Measurements from ENCODE around the gene GTF2A1L.
"Not testable (repeated sequence)": the region's sequence is repeated elsewhere in the genome, so short reads cannot be mapped to it uniquely, and the experiment has no call there.

GTF2A1L gene

DNA sequence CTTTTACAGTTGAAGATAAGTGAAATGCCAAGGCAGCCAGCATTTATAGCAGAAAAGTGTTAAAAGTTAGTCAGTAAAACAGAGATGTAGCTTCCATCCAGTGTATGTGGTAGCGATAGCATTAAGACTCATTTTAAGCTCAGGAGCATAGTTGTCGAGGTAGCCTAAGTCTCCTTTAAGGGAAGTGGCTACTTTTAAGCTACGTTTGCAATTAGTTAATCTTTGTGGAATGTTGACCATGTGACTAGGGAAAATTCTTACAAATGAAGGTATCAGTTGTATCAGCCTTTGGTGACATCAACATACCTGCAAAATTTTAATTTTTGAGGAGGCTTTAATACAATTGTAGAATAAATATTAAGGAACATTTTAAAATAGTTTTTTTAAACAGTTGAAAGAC lies 76.0 kb downstream of the GTF2A1L start:
- no peak overlapping the region for H3K4me3 ChIP-seq
- H3K27ac ChIP-seq = no peak overlapping the region

- Histone ChIP-seq H3K4me3 (no peak overlapping the region), H3K27ac (no peak overlapping the region)
Measured at GRCh38 chr2:48694149-48694548, 76.5 kb downstream of the GTF2A1L start.

GRCh38 chr2:48695991-48696390 lies 78.3 kb downstream of the GTF2A1L start:
- Histone ChIP-seq H3K27ac (no peak overlapping the region), H3K4me3 (no peak overlapping the region)

DNA sequence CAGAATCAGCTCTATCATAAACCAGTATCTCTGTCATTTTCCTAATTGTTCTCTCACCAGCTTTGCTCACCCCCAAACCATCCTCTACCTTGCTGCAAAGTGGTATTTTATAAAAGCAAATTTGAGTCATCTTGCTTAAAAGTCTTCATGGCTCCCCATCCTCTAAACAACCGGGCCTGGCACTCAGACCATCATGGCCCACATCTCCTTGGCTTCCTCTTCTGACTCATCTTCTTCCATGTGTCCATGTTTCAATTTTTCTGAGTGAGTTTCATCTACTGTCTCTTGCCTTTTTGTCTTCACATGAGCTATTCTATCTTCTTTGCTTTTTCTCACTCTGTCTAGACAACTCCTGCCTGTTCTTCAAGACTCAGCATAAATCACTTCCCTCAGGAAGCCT lies 79.2 kb downstream of the GTF2A1L start:
- H3K27ac ChIP-seq = no peak overlapping the region
- no peak overlapping the region for H3K4me3 ChIP-seq

DNA sequence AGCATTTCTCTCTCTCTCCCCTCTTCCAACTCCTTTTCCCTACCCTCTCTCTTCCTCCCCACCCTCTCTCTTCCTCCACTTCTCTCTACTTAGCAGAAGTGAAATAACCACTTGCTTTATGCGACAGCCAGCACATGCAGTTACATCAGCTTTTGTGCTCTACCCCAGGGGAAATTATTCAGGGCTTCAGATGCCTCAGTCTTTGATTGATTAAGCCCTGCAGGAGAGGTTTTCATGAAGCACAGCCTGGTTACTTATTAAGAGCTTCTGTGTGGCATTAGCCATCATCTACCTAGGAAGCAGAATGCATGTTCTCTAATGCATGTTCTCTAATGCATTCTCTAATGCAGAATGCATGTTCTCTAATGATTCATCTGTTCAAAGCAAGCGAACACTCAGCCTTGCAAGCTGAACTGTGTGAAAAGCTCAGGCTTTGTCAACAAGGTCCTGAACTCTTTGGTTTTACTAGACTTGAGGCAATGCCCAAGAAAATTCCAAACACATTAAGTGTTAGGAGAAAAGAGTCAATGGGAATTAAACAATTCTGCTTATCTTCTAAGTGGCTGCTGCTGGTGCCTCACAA lies 81.8 kb downstream of the GTF2A1L start:
- Histone ChIP-seq H3K27ac (no peak overlapping the region), H3K4me3 (no peak overlapping the region)

- not testable (repeated sequence) for H3K27ac ChIP-seq, H3K4me3 ChIP-seq
Measured at GRCh38 chr2:48703621-48704020, 86.0 kb downstream of the GTF2A1L start.

GRCh38 chr2:48707466-48707865 lies 89.8 kb downstream of the GTF2A1L start:
- Histone ChIP-seq H3K27ac (no peak overlapping the region), H3K4me3 (no peak overlapping the region)

DNA sequence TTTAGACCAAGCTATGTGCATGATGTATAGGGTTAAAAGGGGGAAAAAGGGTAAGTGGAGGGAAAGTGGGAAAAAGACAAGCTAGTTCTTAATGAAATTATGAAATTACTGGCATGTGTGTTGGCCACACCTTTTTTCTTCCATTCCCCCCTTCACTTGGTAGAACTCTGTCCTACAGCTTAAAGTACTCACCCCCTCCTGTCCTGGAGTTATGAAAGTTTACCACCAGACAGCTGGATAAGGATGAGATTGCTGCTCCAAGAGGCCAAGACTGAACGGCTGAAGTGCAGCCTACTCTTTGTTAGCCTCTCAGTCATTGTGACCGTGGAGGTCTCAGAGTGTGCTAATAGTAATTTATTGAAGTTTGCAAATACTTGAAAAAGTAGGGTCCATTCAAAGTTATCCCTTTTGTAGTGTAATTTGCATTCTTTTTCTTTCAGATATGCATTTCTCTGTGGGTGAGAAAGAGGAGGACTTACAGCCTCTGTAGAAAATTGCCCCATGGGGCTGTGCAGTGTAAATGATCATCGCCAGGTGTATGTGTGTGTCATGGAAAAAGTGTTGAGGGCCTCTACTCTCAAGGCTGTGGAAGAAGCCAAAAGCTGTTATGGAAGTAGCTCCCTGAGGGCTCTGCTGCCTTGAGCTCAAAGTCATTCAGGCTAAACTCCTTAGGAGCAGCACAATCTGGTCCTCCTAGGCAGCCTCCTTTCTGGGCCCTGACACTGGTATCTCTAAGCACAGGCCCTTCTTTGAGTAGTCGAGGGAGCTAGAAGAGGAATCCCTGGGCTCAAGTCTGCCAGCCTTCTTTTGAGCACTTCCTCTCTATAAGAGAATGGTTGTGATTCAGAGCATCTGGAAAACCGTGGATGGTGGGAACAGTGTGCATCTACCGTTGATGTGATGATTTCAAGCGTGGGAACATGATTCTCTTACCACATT lies 91.7 kb downstream of the GTF2A1L start:
- H3K27ac ChIP-seq = no peak overlapping the region
- H3K4me3 ChIP-seq = no peak overlapping the region

- no peak overlapping the region for H3K4me3 ChIP-seq
Measured at GRCh38 chr2:48711343-48711742, 93.7 kb downstream of the GTF2A1L start.

GRCh38 chr2:48712151-48712550 lies 94.5 kb downstream of the GTF2A1L start:
- no peak overlapping the region for H3K4me3 ChIP-seq
- no peak overlapping the region for H3K27ac ChIP-seq

More at GRCh38 chr2:48711343-48711742, 93.7 kb downstream of the GTF2A1L start:
- no peak overlapping the region for H3K27ac ChIP-seq

GRCh38 chr2:48713647-48714046 lies 96.0 kb downstream of the GTF2A1L start:
- Histone ChIP-seq H3K27ac (no peak overlapping the region), H3K4me3 (no peak overlapping the region)

- no peak overlapping the region for H3K4me3 ChIP-seq
- H3K27ac ChIP-seq = no peak overlapping the region
Measured at GRCh38 chr2:48714245-48714644, 96.6 kb downstream of the GTF2A1L start.

- no peak overlapping the region for H3K27ac ChIP-seq
- no peak overlapping the region for H3K4me3 ChIP-seq
Measured at GRCh38 chr2:48715042-48715899, 97.6 kb downstream of the GTF2A1L start.

DNA sequence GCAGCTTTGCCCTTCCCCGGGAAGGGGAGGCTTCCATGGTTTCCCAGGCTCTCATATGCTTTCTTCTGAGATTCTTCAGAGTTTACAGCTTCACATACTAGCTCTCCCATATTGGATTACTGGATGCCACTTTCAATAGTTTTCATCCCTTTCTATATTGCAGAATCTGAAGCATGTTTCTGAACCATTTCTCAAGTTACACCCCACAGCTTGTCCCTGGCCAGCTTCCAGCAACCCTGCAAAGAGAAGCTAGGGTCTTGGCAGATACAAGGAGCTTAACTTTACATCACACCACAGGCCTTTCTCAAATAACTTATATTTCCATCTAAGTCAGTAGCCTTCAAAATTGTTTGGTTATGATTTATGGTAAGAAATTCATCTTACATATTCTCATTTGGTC lies 98.3 kb downstream of the GTF2A1L start:
- Histone ChIP-seq H3K27ac (no peak overlapping the region), H3K4me3 (no peak overlapping the region)

DNA sequence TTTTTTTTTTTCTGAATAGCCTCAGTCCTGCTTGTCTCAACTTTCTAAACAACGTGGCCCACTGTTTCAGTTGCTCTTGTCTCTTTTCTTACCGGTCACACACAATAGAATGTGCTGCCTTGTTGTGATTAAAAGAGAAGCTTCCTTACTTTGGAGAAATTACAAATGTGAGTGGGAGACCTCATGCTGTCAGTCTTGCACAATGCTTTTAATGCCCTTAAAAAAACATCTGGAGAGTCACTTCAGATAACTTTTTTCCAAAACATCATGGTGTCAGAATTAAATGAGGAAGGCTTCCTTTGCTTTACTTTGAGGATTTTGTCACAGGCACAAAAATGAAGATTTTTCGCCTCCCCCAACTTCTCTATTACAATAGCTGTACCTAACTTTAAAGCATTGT lies 100.2 kb downstream of the GTF2A1L start:
- no peak overlapping the region for H3K27ac ChIP-seq
- H3K4me3 ChIP-seq = no peak overlapping the region

DNA sequence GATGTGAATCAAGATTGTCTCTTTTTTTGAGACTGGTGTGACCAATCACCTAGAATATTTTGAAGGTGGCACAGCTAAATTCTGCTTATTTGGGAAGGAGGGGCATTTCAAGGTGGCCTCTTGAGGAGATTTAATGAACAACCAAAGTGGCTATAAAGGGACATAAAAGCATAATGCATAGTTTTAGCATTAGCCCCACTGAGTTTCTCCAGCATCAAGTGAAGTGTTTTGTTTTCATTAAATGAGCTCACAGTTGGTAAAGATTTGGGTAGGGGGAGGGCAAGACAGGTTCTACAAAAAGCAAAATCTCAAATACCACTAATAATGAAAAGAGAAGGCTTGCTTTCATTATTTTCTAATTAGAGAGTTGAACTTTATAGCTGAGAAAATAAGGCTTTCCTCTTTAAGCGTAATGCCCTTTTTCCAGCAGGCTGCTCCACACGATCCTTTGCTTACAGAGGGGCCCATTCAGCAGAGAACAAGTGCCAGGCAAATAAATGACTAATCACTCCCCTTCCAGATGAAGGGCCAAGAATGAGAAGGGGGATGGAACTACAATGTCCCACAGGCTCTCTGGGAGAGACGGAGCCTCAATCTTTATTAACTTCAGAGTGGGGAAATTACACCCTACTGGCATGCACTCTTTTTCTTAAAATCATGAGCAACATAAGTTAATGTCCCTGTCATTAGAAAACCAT lies 102.0 kb downstream of the GTF2A1L start:
- Histone ChIP-seq H3K27ac (no peak overlapping the region), H3K4me3 (no peak overlapping the region)

DNA sequence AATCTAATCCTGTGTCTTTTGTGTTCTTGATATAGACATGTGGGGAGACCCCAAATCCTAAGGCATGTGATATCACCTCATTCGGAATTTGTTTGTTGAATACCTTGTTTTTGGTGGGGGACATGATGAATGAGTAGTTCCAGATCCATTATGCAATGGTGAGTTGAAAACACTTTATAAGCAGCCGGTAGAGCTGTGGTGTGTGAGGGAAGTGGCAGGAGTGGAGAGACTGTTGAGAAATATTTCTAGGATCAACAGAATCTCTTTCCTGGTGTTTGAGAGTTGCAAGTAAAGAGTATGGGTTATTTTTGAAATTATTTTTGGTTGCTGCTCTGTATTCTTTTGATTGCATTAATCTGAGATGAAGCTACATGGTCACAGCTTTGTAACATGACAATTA lies 103.5 kb downstream of the GTF2A1L start:
- H3K27ac ChIP-seq = no peak overlapping the region
- H3K4me3 ChIP-seq = no peak overlapping the region

DNA sequence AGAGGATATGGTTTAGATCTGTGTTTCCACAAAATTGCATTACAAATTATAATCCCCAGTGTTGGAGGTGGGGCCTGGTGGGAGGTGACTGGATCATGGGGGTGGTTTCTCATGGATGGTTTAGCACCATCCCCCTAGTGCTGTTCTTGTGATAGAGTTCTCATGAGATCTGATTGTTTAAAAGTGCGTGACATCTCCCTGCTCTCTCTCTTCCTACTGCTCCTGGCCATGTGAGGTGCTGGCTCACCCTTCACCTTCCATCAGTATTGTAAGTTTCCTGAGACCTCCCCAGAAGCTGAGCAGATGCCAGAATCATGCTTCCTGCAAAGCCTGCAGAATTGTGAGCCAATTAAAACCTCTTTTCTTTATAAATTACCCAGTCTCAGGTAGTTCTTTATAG lies 104.7 kb downstream of the GTF2A1L start:
- H3K4me3 ChIP-seq = no peak overlapping the region
- peak overlapping the region in 1 of 21 experiments; percentile 39 for H3K27ac ChIP-seq

DNA sequence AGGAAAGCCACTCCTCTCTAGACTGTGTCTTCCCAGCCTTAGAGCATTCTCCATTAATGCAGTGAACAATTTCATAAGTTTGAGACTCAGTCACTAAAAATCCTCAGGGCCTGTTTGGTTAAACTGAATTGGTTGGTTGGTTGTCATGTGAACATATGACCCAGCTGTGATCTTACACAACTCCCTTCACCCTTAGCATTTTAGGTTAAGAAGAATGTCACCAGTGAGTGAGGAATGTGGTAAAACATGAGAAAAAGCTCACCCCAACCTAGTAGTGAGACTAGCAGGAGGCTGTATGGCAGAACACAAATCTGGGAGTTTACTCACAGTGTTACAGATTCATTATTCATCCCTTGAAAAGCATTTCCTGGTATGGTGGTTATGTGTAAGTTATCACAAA lies 105.5 kb downstream of the GTF2A1L start:
- no peak overlapping the region for H3K4me3 ChIP-seq
- H3K27ac ChIP-seq = peak overlapping the region in 1 of 21 experiments; percentile 39

DNA sequence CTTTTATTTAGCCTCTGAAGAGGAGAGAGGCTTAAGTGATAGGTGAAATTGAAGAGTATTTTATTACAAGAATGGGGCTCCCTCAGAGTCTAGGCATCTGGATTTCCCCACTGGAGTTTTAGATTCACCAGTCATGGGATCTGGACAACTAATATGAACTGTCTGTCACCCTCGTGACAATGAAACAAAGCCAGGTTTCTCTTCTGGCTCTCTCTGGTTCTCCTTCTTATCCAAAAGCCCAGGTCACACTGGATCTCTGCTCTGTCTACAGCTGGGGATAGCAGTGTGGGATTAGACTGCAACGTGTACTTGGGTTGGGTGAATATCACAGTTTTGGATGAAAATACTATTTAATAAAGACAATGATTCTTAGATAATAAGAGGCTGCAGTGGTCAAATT lies 106.6 kb downstream of the GTF2A1L start:
- no peak overlapping the region for H3K27ac ChIP-seq

More for the DNA sequence above, 106.6 kb downstream of the GTF2A1L start:
- no peak overlapping the region for H3K4me3 ChIP-seq

Measured in skin epidermis (tissue), 12 donors.